RWPE2 (cell line): ENCODE results near the gene APOE.

Experiments used
- ATAC-seq: fragments of 200-7000 bp; cut with Tn5 transposase; 3 replicates; pipeline ENCODE4 v1.9.1; 2021; ENCODE audit warnings: low read depth
- DNase-seq: peaks from one replicate; pipeline ENCODE4 v3.0.0-alpha.2; 2020; ENCODE audit warnings: low spot score
- H3K27ac ChIP-seq: fragments of 450-650 bp; 2 replicates; pipeline ENCODE4 v1.5.1; 2017; ENCODE audit warnings: mild to moderate bottlenecking; ENCODE audit not compliant: poor library complexity, severe bottlenecking
- H3K27me3 ChIP-seq: fragments of 250-450 bp; sonication (Bioruptor Pico); 2 replicates; pipeline ENCODE4 v1.5.1; 2021; ENCODE audit warnings: mild to moderate bottlenecking, moderate library complexity; ENCODE audit not compliant: insufficient read depth, poor library complexity, severe bottlenecking
- H3K36me3 ChIP-seq: fragments of 250-450 bp; sonication (Bioruptor Pico); 2 replicates; pipeline ENCODE4 v1.5.1; 2020; ENCODE audit warnings: low read depth, mild to moderate bottlenecking, moderate library complexity
- H3K4me1 ChIP-seq: fragments of 250-450 bp; sonication (Bioruptor Pico); 2 replicates; pipeline ENCODE4 v1.5.1; 2021; ENCODE audit warnings: mild to moderate bottlenecking, moderate library complexity; ENCODE audit not compliant: insufficient read depth, poor library complexity, severe bottlenecking
- H3K4me3 ChIP-seq: fragments of 250-450 bp; sonication (Bioruptor Pico); 2 replicates; pipeline ENCODE4 v1.5.1; 2021; ENCODE audit warnings: mild to moderate bottlenecking, moderate library complexity; ENCODE audit not compliant: severe bottlenecking
- H3K9me3 ChIP-seq: fragments of 250-450 bp; sonication (Bioruptor Pico); 2 replicates; pipeline ENCODE4 v1.5.1; 2021; ENCODE audit warnings: mild to moderate bottlenecking, moderate library complexity; ENCODE audit not compliant: severe bottlenecking
- TF ChIP-seq, protein P1 (sequence below): fragments of 450-650 bp; IDR thresholded peaks from one replicate; pipeline ENCODE4 v1.5.1; 2017; ENCODE audit warnings: mild to moderate bottlenecking, moderate library complexity; ENCODE audit not compliant: poor library complexity, severe bottlenecking

The APOE gene

DNA sequence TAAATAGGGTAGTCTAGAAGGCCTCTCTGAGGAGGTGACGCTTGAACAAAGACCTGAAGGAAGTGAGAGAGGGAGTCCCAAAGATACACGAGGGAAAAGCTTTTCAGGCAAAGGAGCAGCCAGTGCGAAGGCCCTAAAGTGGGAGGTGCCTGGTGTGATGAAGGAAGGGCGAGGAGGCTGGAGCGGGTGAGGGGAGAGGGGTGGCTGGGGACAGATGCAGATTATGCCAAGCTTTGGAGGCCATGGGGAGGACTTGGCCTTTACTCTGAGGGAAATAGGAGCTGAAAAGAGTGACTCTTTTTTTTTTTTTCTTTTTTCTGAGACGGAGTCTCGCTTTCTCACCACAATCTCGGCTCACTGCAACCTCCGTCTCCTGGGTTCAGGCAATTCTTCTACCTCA is 52.5 kb downstream of the APOE start:
- peaks cover 7% of the 10 kb centered on the region for H3K4me1 ChIP-seq
- DNase-seq (no peak), ATAC-seq (no peak)
- H3K9me3 ChIP-seq = no peaks in the 10 kb centered on the region
- TF ChIP-seq, protein P1, sequence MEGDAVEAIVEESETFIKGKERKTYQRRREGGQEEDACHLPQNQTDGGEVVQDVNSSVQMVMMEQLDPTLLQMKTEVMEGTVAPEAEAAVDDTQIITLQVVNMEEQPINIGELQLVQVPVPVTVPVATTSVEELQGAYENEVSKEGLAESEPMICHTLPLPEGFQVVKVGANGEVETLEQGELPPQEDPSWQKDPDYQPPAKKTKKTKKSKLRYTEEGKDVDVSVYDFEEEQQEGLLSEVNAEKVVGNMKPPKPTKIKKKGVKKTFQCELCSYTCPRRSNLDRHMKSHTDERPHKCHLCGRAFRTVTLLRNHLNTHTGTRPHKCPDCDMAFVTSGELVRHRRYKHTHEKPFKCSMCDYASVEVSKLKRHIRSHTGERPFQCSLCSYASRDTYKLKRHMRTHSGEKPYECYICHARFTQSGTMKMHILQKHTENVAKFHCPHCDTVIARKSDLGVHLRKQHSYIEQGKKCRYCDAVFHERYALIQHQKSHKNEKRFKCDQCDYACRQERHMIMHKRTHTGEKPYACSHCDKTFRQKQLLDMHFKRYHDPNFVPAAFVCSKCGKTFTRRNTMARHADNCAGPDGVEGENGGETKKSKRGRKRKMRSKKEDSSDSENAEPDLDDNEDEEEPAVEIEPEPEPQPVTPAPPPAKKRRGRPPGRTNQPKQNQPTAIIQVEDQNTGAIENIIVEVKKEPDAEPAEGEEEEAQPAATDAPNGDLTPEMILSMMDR = no peak
- no peak overlapping the region for H3K27ac ChIP-seq
- peaks cover 18% of the 10 kb centered on the region for H3K36me3 ChIP-seq
- no peak overlapping the region for H3K4me3 ChIP-seq
- no peaks in the 10 kb centered on the region for H3K27me3 ChIP-seq
